ENCODE measurements around the gene PTCHD1. TPM values are rescaled to one million over a fixed set of nuclear protein-coding genes. Genes with fewer than 3 reads are reported as not detected.

PTCHD1 gene
- total and polyA plus RNA-seq, 9 of the 15 experiments (the other 6 are each of a cell fraction or from before 2014, with no cell fraction given), result not detected

DNA sequence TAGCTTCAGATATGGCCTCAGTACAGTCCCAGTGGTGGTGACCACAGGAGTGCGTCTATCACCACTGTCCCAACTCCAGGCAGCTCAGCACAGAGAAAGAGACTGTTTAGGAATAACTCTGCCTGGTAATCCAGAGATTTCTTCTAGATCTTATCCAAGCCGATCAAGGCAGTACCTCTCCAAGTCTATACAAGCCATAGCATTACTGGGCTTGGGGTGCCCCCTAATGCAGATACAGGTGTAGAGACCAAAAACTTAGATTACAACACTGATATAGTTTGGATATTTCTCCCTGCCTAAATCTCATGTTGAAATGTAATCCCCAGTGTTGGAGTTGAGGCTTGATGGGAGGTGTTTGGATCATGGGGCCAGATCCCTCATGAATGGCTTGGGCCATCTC, 100.9 kb downstream of the PTCHD1 start (continued):
- TF ChIP-seq, protein P1, sequence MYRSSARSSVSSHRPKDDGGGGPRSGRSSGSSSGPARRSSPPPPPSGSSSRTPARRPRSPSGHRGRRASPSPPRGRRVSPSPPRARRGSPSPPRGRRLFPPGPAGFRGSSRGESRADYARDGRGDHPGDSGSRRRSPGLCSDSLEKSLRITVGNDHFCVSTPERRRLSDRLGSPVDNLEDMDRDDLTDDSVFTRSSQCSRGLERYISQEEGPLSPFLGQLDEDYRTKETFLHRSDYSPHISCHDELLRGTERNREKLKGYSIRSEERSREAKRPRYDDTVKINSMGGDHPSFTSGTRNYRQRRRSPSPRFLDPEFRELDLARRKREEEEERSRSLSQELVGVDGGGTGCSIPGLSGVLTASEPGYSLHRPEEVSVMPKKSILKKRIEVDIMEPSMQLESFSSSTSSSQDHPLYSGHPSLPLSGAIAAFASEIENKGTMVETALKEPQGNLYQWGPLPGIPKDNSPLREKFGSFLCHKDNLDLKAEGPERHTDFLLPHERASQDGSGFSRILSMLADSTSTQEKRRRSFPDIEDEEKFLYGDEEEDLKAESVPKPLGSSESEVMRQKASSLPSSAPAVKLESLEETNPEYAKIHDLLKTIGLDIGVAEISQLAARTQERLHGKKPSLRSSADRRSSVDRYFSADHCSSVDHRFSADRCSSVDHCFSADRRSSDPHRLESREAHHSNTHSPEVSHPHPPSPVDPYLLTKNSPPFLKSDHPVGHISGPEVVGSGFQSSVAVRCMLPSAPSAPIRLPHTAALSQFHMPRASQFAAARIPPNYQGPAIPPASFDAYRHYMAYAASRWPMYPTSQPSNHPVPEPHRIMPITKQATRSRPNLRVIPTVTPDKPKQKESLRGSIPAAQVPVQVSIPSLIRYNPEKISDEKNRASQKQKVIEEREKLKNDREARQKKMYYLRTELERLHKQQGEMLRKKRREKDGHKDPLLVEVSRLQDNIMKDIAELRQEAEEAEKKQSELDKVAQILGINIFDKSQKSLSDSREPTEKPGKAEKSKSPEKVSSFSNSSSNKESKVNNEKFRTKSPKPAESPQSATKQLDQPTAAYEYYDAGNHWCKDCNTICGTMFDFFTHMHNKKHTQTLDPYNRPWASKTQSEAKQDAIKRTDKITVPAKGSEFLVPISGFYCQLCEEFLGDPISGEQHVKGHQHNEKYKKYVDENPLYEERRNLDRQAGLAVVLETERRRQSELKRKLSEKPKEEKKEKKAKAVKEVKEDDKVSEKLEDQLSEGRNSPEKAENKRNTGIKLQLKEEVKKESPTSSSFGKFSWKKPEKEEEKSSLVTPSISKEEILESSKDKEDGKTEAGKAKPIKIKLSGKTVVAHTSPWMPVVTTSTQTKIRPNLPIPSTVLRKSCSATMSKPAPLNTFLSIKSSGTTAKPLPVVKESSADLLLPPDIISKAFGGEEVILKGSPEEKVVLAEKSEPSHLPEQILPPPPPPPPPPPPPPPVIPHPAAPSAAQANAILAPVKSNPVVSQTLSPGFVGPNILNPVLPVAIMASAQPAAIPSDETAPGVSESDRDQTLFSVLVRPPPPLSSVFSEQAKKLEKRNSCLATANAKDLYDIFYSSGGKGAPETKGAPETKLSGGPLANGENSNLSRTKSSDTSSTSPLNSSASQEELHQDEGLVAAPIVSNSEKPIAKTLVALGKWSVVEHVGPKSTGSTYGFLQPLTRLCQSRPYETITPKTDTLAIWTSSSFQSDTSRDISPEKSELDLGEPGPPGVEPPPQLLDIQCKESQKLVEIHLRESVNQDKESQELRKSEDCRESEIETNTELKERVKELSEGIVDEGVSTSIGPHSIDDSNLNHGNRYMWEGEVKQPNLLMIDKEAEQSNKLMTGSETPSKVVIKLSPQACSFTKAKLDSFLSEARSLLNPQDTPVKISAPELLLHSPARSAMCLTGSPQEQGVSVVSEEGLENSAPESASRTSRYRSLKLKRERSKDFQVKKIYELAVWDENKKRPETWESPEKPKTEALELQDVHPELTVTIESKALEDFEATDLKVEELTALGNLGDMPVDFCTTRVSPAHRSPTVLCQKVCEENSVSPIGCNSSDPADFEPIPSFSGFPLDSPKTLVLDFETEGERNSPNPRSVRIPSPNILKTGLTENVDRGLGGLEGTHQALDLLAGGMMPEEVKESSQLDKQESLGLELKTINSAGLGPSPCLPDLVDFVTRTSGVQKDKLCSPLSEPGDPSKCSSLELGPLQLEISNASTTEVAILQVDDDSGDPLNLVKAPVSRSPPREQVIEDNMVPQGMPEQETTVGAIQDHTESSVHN (IDR thresholded peaks at IDR 0.05; ENCODE audit: borderline replicate concordance in 1 of 2, low read depth in 1 of 2), result no peak
- TF ChIP-seq U2AF2 (optimal IDR thresholded peaks at IDR 0.05; ENCODE audit: low read depth, low read length), result no peak
- TF ChIP-seq HNRNPL (IDR thresholded peaks at IDR 0.05; ENCODE audit: low read depth, low read length), result no peak
- TF ChIP-seq SP1 (CRISPR knock-in tag; IDR thresholded peaks at IDR 0.05), result no peak
- TF ChIP-seq POLR3G (IDR thresholded peaks at IDR 0.05; ENCODE audit: extremely low read depth, insufficient read length, insufficient replicate concordance), result no peak
- no peak for TF ChIP-seq ZNF778 (CRISPR knock-in tag; IDR thresholded peaks at IDR 0.05)

Measured in K562 (cell line).